Measurements from ENCODE around the gene APCDD1L.

DNA sequence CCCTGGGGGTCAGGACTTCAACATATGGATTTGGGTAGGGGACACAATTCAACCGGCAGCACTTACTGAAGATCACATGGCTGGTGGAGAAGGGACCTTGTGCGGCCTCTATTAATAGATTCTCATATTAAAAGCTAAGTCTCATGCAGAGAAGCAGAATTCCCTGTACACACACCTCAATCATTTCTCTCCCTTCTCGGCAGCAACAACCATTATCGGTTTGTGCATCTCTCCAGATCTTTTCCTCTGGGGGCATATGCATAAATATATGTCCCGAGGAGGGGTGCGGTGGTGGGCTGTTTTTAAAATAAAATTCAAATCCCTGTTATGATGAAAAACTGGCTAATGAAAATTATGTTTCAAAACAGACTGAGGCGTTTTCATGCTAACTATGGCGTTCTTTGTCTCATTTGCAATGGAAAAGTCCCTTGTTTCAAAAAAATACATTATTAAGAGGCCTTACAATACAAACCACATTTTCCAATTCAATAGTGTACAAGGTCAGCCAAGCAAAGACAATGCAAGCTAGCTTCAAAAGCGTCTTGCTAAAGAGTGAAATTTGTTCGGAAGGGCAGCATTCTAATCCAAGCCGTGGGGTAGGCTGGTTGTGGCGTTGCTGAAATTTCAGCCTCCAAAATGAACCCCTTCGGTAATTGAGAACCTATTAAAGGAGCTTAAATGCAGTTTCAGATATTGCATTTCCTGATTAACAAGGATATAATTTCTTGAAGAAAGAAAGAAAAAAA, 17.3 kb downstream of the APCDD1L start:
- TF ChIP-seq POLR2A (IDR thresholded peaks at IDR 0.05; ENCODE audit: low read depth, low read length) (no peak), POLR2AphosphoS5 (IDR thresholded peaks at IDR 0.05; ENCODE audit: low read depth, low read length) (no peak), SPI1 (IDR thresholded peaks at IDR 0.05; ENCODE audit: low read depth, low read length) (no peak), TAF1 (IDR thresholded peaks at IDR 0.05; ENCODE audit: low read depth, low read length) (no peak)

Measured in GM12891 (cell line).